ENCODE data around the gene CDX1. TPM values are rescaled to one million over a fixed set of nuclear protein-coding genes. Genes with fewer than 3 reads are reported as not detected.
A peak's percentile ranks its signal among the peaks of the same experiment; 100 is the strongest.

CDX1 gene
- total and polyA plus RNA-seq, 12 donors, result 0.11 to 0.32 (median 0.23) TPM; not detected in 7

DNA sequence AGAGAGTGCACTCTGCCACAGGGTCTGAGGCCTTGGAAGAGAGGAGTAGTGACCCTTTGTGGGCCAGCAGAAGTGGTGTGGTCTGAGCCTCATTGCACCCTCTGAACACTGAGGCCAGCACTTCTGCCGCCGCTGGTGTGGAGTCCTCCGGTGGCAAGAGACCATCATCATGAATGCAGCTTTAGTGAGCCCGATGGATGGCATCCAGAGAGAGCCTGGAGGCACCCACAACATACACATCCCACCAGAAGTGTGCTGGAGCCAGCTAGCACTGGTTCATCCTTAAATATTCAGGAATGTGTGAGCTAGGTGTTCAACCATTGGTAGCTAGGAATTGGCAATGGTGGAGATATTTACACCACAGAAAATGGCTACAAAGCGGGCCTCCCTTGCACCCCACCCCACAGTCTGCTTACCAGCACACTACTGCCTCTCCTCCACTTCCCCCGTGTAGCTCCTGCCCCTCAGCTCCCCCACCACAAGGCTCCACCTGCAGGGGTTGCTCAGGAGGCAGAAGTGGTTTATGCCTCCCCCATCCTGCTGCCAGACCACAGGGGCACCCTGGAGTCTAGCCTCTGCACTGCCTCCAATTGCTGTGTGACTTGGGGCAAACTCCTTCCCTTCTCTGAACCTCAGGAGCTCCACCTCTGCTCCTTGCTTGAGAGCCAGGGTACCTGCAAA is 39.7 kb downstream of the CDX1 start:
- WGBS, 4 donors, result 70 to 89% (median 82%) methylated on average over 2 to 6 of the region's 6 CpGs
- H3K27ac ChIP-seq, result no peak overlapping the region
- no peaks in the 10 kb centered on the region for H3K27me3 ChIP-seq
- TF ChIP-seq, protein P1, sequence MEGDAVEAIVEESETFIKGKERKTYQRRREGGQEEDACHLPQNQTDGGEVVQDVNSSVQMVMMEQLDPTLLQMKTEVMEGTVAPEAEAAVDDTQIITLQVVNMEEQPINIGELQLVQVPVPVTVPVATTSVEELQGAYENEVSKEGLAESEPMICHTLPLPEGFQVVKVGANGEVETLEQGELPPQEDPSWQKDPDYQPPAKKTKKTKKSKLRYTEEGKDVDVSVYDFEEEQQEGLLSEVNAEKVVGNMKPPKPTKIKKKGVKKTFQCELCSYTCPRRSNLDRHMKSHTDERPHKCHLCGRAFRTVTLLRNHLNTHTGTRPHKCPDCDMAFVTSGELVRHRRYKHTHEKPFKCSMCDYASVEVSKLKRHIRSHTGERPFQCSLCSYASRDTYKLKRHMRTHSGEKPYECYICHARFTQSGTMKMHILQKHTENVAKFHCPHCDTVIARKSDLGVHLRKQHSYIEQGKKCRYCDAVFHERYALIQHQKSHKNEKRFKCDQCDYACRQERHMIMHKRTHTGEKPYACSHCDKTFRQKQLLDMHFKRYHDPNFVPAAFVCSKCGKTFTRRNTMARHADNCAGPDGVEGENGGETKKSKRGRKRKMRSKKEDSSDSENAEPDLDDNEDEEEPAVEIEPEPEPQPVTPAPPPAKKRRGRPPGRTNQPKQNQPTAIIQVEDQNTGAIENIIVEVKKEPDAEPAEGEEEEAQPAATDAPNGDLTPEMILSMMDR (IDR thresholded peaks at IDR 0.05), result no peak
- TF ChIP-seq POLR2A (IDR thresholded peaks at IDR 0.05), result no peak
- H3K4me3 ChIP-seq, result no peak overlapping the region
- H3K4me1 ChIP-seq (replicated peaks in 1 of 2), result no peaks in the 10 kb centered on the region
- no peaks in the 10 kb centered on the region for H3K9me3 ChIP-seq (replicated peaks in 1 of 3)
- H3K36me3 ChIP-seq (replicated peaks in 1 of 2), result no peaks in the 10 kb centered on the region
- no peak for DNase-seq
- intact Hi-C loops (cut with DNase I), result no loop called here

DNA sequence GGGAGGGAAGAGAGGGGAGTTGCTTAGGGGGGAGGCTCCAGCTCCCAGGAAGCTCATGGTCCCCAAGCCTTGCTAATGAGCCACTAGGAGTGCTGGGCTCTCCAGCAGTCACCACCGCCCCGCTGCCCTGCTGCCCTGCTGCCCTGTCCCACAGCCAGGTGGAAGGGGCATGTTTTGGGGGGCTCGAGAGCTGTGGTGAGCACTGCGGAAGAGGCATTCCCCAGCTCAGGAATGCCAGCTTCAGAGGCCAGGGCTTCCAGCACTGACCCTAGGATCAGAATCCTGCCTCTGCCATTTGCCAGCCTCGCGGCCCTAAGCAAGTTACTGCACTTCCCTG is 40.2 kb downstream of the CDX1 start:
- TF ChIP-seq POLR2A (IDR thresholded peaks at IDR 0.05), result no peak
- TF ChIP-seq, protein P1 (IDR thresholded peaks at IDR 0.05), result no peak

DNA sequence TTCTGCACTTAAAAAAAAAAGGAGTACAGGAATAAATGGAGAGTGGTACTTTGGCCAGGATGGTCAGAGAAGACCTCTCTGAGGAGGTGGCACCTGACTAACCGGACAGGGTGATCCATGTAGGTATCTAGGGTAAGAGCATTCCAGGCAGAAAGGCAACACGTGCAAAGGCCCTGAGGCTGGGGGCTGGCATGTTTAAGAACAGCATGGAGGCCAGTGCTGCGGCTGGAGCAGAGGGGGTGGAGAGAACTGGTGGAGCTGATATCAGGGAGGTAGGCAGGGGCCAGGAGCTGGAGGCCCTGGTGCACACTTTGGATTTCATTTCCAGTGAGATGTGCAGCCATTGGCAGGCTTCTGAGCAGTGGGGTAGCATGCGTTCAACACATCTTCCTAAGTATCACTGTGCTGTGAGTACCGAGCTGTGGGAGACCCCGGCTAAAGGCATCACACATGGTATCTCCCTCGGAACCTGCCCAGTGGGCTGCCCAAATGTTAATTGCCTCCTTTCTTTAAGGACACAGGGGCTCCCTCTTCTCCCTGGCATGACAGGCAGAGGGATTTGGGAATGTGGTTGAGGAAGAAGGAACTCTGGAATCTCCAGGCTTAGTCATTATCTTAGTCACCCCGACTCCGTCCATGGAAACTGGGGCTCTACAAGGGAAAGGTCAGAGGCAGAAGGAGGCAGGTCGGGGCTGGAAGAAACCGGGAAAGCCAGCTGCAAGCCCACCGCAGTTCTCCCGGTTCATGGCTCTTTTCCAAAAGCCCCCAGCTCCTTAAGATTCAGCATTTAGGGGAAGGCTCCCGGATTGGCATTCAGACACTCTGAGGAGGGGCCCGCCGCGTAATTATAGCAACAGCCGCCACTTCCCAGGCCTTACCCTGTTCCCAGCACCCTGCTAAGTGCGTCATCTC is 41.9 kb downstream of the CDX1 start:
- Histone ChIP-seq H3K27ac (no peak overlapping the region), H3K27me3 (no peaks in the 10 kb centered on the region), H3K36me3 (replicated peaks in 1 of 2) (no peaks in the 10 kb centered on the region), H3K9me3 (replicated peaks in 1 of 3) (no peaks in the 10 kb centered on the region), H3K4me1 (replicated peaks in 1 of 2) (no peaks in the 10 kb centered on the region), H3K4me3 (no peak overlapping the region)
- TF ChIP-seq, protein P1 (IDR thresholded peaks at IDR 0.05), result no peak
- no peak for TF ChIP-seq POLR2A (IDR thresholded peaks at IDR 0.05)
- DNase-seq, result no peak
- intact Hi-C loops (cut with DNase I), result no loop called here
- 66 to 75% (median 70%) methylated on average over 18 to 19 of the region's 19 CpGs for WGBS, 4 donors

More for the DNA sequence above, 40.2 kb downstream of the CDX1 start:
- no peaks in the 10 kb centered on the region for H3K4me1 ChIP-seq (replicated peaks in 1 of 2)
- DNase-seq, result no peak
- WGBS, 4 donors, result 77 to 96% (median 87%) methylated on average over 2 to 6 of the region's 6 CpGs
- H3K9me3 ChIP-seq (replicated peaks in 1 of 3), result no peaks in the 10 kb centered on the region
- intact Hi-C loops (cut with DNase I), result no loop called here
- H3K27ac ChIP-seq, result no peak overlapping the region
- no peaks in the 10 kb centered on the region for H3K36me3 ChIP-seq (replicated peaks in 1 of 2)
- no peaks in the 10 kb centered on the region for H3K27me3 ChIP-seq
- no peak overlapping the region for H3K4me3 ChIP-seq

DNA sequence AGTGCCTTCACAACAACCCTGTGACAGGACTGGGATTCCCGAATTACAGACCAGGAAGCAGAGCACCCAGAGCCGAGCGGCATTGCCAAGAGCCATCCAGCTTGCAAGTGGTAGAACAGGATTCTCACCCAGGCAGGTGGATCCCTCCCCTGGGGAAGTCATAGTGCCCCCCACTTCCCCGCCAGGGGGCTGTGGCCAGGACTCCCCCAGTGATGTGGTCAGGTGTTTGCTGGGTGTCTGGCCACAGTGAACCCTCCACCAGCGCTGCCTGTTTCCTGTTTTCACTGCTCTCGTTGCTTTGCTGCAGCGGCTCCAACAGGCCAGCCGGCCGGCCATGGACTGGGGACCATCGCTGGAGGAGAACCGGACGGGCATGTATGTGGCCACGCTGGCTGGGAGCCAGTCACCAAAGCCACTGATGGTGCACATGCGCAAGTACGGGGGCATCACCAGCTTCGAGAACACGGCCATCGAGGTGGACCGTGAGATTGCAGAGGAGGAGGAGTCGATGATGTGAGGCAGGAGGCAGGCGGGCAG is 42.6 kb downstream of the CDX1 start:
- DNase-seq, result peak in 3 of 7 donors; percentile 16 to 19 (median 19)
- H3K27ac ChIP-seq, result no peak overlapping the region
- no peaks in the 10 kb centered on the region for H3K36me3 ChIP-seq (replicated peaks in 1 of 2)
- WGBS, 4 donors, result 36 to 85% (median 65%) methylated on average over 3 to 21 of the region's 21 CpGs
- no peaks in the 10 kb centered on the region for H3K27me3 ChIP-seq
- H3K4me1 ChIP-seq (replicated peaks in 1 of 2), result no peaks in the 10 kb centered on the region
- intact Hi-C loops (cut with DNase I), result no loop called here
- TF ChIP-seq POLR2A (IDR thresholded peaks at IDR 0.05), result no peak
- TF ChIP-seq, protein P1 (IDR thresholded peaks at IDR 0.05), result no peak
- H3K4me3 ChIP-seq, result no peak overlapping the region
- H3K9me3 ChIP-seq (replicated peaks in 1 of 3), result no peaks in the 10 kb centered on the region

Measured in adrenal gland (tissue), 12 donors.